Iris pigment epithelial cell (primary cell): Measurements from ENCODE around the gene SLC7A4.
A peak's percentile ranks its signal among the peaks of the same experiment; 100 is the strongest.
"Not testable (repeated sequence)": the region's sequence is repeated elsewhere in the genome, so short reads cannot be mapped to it uniquely, and the experiment has no call there.

ENCODE experiments used
- DNase-seq: peaks from one replicate; pipeline ENCODE4 v3.0.0-alpha.2; 2011; ENCODE audit warnings: low read depth

Gene SLC7A4

DNA sequence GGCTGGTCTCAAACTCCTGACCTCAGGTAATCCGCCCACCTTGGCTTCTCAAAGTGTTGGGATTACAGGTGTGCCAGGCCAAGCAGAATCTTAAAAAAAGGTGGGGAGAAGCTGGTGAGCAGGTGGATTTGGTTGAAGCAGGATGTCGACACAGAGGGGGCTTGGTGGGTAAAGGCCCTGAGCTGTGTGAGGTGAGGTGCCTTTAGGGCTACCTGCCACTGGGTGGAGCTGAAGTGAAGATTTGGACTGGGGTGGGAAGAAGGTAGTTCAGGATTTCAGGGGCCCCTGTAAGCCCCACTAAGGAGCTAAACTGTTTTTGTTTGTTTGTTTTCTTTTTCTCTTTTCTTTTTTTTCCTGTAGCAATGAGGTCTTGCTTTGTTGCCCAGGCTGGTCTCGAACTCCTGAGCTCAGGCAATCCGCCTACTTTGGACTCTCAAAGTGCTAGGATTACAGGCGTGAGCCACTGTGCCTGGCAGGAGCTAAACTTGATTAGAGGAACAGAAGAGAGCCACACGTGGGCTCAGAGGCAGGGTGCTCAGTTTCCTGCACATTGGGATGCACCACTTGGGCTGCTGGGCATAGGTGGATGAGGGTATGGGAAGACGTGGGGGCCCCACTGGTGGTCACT lies 11.4 kb downstream of the SLC7A4 start:
- no peak for DNase-seq

DNA sequence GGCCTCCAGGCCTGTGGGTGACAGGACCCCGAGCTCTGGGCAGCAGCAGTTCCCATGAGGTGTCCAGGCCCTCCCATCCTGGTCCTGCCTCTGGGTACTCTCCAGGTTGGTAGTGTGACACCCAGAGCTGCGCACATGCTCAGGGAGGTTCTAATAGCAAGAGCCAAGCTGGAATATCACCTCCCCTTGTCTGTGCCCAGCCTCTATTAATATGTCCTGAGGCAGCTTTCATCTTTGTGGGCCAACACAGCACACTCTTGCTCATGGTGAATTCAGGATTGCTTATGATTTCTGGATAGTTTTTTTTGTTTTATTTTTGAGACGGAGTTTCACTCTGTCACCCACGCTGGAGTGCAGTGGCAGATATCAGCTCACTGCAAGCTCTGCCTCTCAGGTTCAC lies 14.0 kb downstream of the SLC7A4 start:
- no peak for DNase-seq

DNA sequence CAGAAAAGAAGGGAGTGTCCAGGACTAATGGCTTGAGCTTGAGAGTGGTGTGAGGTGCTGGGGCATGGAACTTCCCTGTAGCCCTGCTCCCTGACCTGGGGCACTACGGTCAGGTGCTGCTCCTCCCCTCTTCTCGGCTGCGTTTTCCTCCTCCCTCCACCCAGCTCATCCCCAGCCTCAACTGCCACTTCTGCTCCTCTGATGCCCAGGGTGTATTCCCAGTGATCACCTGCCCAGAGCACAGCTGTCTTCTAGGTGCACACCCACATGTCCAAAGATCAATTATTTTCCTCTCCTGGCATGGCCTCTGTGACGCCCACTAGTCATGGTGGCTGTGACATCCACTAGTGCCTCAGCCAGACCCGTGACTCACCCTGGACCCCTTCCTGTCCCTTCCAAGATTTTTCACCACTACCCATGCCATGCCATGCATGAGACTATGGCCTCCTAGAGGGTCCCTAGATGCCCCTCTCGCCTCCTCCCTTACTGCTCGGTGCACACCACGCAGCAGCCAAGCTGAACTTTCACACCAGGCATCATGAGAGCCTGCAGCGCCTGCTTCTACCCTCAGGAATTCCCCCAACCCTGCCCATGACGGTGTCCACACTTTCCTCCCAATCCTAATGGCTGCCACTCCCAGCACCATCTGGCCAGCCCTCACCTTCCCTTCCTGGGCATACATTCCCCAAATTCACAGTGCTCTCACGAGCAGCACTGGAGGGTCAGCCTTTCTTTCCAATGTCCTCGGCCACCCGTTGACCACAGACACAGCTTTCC lies 15.5 kb downstream of the SLC7A4 start:
- DNase-seq: no peak

DNA sequence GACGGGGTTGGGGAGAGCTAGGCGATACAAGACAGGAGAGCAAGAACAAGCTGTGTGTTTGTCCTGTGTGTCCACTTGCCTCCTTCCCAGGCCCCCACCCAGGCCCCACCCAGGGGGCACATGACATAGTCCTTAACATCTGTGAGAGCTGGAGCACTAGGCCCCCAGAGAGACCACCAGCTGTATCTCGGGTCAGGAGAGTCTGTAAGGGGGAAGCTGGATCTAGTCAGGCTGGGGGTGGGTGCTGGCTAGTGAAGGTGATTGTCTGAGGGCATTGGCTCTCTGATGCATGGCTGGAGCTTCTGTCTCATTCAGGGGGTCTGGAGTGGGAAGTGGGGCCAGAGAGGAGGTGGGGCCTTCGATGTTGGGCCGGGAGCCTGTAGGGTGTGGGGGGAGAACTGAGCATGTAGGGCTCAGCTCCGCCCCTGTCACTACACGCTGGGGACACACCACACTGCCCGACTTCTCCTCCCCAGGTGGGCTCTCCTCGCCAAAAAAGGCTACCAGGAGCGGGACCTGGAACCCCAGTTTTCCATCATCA lies 16.8 kb downstream of the SLC7A4 start:
- DNase-seq: no peak

DNA sequence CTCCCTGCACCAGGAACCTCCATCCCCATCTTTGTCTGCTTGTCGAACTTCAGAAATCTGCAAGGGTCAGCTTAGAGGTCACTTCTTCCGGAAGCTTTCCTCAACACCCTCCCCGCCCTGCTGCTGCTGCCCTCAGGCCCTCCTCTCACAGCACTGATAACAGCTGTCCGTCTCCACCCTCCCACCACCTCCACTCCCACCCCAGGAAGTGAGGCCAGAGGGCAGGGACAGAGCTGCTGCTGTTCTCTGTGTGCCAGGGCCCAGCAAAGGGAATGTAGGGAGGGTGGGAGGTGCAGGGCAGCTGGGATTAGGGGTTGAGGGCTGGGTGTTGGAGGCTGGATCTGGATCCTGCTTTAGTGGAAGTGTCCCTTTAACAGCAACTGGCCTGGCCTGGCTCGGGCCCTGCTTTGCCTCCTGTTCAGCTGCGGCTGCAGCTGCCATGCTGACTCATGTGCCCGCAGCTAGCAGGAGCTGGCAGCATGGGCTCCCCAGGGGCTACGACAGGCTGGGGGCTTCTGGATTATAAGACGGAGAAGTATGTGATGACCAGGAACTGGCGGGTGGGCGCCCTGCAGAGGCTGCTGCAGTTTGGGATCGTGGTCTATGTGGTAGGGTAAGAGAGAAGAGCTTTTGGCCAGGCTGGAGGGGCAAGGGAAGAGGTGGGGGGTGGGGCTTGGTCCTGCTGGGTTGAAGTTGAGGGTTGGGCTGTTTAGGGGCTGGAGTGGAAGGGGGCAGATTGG lies 17.5 kb downstream of the SLC7A4 start, which contains the start of gene P2RX6:
P2RX6 (plus strand) TSS at position 440 of the 740 bp plus-strand sequence; CDS start at position 450, 10 bp downstream.
- DNase-seq: peak; percentile 19

DNA sequence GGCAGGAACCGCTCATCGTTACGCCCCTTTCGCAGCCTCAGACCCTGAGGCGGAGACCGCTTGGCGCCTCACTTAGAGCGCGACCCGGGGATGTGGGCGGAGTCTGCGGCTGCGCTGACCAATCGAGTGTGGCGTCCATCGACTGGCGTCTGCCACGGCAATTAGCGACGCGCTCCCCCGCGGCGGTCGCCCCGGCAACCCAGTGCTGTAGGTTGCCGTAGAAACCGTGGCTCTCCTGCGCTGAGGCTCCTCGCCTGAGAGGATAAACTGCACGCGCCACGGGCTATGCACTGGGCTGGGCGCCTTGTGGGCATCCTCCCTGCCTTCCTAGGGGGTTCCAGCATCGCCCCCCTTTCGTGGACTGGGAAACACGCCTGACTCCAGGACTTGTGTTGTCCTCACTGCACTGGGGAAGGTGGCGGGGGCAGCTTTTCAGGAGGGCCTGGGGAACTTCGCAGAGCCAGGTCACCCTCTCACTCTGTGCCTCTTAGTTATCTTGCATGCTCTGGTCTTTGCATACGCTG lies 18.1 kb downstream of the SLC7A4 start:
- peak; percentile 92 for DNase-seq

DNA sequence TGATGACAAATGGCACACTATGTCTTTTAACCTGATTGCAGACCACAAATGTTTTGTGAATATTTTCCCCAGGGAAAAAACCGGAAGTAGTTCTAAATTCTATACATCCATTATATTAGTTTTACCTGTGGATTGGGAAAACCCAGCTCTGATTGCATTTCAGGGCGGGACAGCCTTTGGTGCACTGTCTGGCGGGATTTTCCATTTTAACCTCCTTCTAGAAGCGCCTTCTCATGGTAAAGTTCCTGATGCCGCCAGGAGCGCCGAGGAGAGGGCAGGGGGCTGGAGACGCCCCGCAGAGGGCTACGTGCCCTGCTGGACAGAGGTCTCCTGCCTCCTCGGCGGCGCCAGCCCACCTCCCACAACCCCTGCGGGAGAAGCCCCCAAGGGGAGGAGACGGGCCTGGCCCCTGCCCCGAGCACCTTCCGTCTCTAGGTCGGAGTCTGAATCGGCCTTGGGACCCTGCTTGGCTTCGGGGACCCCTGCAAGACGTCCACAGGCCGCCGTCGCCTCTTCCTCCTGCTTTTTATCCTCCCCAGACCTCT lies 18.6 kb downstream of the SLC7A4 start:
- no peak for DNase-seq

DNA sequence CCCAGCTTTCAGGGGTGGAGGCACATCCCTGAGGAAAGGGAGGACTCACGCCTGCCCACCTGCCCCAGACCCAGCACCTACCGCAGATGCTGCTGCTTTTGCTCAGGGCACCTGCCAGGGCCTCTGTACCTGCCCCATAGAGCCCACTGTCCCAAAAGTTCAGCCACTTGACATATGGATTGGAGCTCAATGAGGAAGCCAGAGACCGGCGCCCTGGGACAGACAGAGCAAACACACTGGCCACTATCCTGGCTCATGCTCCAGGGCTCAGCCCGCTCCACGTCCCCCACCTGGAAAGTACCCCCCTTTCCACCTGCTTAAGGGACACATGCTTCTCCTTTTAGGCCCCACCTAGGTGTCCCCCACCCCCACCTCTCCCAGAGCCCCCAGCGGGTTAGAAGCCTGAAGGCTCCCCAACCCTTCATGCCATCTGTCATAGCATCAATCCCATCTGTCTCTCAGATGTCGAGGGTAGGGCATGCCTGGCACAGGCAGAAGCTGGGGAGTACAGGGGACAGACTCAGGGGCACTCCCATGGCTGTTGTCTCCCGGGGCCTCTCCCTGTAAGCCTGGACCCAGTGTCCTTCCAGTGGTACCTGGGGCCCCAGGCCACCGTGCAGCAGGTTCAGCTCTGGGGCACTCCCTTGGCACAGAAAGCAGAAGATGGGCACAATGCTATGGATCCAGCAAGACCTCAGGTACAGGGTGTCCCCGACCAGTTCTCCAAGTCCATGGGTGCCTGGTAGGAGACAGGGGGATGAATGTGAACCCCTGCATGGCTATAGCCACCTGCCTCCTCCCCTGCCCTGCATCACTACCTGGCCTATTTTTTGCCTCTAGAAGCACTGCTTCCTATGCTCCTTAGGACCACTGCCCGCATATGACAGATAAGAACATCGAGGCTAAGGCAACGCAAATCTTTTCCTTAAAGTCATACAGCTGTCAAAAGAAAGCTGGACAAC lies 19.6 kb downstream of the SLC7A4 start:
- no peak for DNase-seq

DNA sequence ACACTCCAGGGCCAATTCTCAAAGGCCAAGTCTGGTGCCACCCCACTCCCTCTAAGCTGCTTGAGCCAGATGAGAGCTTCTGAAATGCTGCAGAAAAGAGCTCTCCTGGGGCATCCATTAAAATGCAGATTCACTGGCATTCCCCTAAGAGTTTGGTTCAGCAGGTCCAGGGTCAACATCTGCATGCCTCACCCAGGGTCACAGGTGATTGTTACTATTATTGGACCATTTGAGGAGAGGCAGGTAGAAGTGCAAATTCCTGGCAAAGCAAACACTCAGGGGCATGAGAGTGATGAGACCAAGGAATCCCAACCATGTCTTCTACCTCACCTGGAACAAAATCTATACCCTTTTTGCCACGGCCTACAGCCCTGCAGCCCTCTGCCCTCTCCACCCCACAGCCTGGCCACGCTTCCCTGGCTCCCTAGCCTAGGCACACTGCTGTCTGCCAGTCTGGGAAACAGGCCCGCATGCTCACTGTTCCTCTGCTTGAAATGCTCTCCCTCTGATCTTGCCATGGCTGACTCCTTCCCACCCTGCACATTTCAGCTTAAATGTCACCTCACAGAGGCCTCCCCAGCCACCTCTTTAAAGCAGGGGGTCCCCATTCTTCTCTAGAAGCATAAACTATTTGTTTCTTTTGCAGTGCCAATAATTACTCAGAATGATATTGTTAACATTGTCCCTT lies 21.8 kb downstream of the SLC7A4 start:
- DNase-seq: no peak

DNA sequence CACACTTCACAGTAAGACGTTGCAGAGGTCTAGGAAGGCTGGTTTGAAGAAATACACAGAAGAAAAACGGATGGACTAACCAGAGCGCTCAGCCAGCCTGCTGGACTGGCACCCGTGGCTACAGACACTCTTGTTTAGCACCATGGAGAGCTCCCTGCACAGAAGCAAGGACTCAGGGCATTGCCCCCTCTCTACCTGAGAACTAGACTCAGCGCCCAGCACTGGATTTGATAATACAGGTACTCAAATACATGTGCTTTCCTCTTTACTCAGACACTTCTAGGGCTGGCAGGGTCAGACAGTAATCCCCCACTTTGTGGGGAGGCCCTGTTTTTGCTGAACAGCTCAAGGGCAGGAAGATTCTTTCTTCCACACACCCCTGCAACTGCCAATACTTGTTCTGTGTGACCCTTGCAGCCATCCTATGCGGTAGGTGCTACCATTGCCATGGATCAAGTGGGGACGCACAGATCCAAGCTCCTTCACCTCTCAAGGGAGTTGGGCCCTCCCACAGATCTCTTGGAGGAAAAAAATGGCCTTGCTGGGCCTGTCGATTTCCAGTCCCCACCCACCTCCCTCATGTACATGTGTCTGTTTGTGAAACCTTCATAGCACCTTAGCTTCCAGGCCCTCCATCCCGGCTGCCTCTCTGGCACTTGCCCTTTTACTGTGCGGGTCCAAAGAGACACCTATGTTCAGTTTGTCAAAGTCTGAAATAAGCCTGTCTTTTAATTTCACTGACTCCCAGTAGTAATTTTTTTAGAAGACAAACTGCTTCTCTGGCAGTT lies 22.5 kb downstream of the SLC7A4 start:
- peak; percentile 53 for DNase-seq

DNA sequence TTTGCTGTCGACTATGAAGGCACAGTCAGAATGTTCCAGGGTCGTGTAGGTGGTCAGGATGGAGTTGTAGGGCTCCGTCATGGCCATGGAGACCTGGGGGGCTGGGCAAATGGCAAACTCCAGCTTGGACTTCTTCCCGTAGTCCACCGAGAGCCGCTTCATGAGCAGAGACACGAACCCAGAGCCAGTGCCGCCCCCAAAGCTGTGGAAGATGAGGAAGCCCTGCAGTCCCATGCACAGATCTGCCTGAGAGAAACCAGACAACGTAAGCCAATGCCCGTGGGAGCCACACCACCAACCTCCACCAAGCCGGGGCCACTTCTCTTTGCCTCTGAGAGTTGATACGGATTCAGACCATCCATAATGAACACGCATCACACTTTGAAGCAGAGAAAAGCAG lies 23.2 kb downstream of the SLC7A4 start:
- DNase-seq: not testable (repeated sequence)

DNA sequence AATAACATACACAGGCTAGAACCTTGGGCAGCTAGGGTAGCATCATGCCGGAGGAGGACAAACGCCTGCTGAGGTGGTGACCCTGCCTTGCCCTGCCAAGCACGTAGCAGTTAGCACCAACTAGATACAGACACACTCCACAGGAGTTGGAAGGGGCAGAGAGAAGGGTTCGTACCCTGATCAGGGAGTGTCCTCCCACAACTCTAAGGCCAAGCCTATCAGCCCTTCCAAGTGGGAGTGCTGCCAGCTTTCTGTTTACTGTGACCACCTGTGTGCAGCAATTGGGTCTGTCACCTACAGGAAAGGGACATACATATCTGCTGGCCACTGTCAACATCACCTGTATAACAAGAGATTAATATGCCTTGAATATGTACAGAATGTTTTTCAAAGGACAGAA lies 28.6 kb downstream of the SLC7A4 start:
- no peak for DNase-seq

DNA sequence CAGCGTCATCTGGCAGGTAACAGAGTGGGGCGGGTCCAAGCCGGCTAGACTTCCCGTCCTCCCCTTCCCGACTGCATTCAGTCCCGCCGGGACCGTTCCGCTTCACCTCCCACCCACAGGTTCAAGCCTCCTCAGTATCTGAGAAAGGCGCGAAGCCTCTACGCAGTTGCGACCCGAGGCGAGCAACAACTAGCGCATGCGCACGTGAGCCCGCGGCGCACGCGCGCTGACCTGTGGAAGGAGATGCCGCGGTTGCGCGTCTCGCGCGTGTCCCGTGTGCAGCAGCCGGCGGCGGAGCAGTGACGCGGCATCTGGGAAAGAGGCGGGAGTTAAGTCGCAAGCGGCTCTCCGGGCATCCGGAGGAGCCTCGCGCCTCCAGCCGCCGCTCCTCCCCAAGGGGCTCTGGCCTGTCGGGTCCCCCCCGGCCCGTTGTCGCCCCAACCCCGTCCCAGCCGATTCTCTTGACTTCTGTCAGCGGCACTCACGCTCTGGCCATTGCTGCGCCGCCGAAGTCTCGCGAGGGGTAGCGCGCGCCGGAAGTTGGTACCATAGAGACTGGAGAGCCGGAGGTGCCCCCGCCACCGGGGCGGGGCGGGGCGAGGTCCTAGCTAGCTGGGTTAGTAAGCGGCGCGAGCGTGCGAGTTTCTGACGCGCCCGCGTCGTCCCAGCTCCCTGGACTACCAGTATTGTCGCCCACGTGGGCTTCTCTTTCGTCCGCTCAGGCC lies 30.6 kb downstream of the SLC7A4 start, which contains the start of gene THAP7:
THAP7 (minus strand) TSS at position 518 of the 725 bp plus-strand sequence; CDS start at position 311, 207 bp downstream.
- peak; percentile 95 for DNase-seq

DNA sequence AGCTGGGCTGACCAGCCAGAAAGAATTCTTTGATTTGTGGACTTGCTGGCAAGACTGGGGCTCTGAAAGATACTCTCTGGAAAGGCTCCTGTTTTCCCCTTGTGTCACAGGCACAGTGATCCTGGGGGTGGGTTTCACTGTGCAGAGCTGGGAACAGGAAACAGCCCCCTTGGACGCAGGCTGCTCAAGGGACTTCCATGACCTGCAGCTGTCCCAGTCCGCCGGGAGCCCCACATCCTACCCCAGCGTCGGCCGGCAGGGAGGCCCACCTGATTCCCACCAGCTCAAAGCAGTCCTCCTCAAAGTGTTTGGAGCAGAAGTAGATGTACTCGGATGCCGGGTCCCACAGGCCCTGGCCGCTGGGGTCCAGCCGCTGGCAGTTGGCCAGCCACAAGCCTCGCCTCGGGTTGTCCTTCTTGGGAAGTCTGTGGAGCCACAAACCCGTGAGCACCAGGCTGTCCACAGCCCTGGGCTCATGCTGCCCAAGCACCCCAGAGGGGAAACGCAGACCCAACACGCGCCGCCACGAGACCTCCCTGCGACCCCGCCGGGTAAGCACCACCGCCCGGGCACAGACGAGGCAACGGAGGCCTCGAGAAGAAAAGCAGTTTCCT lies 31.3 kb downstream of the SLC7A4 start:
- DNase-seq: no peak

DNA sequence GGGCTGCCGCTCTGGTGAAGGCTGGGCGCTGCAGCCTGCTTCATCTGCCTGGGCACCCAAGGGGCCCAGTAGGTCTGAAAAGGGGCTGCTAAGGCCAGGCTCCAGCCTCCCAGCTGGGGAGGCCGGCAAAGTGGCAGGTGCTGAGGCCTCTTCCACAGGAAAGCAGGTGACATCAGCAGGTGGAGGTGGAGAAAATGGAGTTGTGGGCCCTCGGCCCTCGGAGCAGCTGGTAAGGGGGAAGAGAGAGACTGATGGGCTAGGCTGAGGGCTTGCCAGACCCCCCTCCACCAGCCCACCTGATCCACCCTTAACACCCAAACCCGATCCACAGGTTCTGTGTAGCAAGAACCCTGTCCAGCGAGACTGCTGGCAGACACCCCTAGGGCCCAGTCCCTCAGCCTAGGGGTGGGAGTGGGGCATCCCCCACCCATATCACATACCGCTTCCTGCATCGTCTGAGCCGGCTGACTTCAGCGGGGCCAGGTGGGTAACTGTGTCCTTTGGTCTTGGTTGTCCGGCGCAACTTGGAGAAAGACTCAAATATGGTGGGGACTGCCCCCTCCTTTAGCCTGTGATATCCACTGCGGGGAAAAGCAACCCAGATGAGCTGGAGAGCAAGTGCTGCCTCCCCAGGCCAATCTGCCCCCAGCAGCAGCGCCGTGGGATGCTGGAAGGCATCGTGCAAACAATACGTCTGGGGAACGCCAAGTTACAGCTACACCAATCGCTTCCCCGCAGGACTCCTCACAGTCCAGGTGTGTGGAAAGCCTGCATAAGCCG lies 32.0 kb downstream of the SLC7A4 start:
- DNase-seq: no peak

DNA sequence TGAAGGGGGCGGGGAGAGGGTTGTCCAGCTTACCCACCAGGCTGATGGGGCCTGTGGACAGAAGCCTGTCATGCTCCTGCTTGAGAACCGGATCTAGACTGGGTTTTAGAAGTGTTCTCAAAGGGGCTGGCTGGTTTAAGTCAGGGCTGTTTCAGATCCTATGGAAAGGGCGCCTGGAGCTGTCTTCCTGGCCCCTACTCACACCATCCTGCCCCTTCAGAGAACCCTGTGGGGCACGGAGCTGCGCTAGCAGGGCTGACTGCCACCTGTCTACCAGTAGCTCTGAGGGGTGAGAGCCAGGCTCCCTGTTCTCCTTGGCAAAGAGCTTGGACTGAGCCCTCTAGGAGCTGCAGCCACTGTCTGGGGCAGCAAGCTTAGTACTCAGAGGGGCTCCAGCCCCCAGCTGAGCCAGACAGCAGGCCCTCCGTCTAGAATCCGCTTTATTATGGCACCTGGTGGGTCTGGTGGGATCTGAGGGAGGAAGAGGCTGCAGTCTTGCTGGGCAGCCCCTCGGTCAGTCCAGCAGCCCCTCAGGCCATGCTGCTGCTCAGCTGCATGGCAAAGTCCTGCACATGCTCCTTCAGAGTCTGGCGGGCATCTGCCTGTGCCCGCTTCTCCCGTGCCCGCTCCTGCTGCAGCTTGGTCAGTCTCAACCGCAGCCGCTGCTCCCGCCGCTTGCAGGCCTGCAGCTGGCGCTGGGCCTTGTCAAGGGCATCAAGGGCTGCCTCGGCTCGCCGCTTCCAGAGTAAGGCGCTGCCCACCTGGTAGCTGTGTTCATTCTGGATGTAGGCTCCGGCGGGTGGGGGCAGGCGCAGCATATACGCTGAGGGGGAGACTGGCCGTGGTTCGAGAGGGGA lies 32.8 kb downstream of the SLC7A4 start:
- DNase-seq: no peak
